GM10248 (cell line): Measurements from ENCODE around the gene PHGDH.

Experiments
- CTCF ChIA-PET: fragments of 300-600 bp; sonication (Branson Sonifier 250); formaldehyde crosslinking; extraction: SDS; loops from one replicate; lab custom pipeline; 2021; ENCODE audit warnings: antibody characterized with exemption; lab: Yijun Ruan, JAX
- POLR2A ChIA-PET: fragments of 350-650 bp; sonication (Branson Sonifier 250); formaldehyde crosslinking; extraction: SDS; loops from one replicate; lab custom pipeline; 2020; ENCODE audit warnings: antibody characterized with exemption; lab: Yijun Ruan, JAX
- DNase-seq: peaks from one replicate; pipeline ENCODE4 v3.0.0; 2012; ENCODE audit errors: extremely low spot score
- CTCF ChIP-seq: IDR thresholded peaks from 2 replicates; pipeline ENCODE4 v1.5.1; 2012; ENCODE audit warnings: mild to moderate bottlenecking, low read depth; ENCODE audit errors: extremely low read depth, missing control alignments, control extremely low read depth

Gene PHGDH

GRCh38 chr1:119725626-119726025 is 13.9 kb downstream of the PHGDH start:
- TF ChIP-seq CTCF, result no peak
- no peak for DNase-seq
- POLR2A ChIA-PET, result no interaction called here
- CTCF ChIA-PET, result no interaction called here

- POLR2A ChIA-PET, result no interaction called here
These were observed 16.3 kb downstream of the PHGDH start for GRCh38 chr1:119727991-119728390.

GRCh38 chr1:119729044-119729443 is 17.3 kb downstream of the PHGDH start:
- no peak for TF ChIP-seq CTCF
- POLR2A ChIA-PET, result no interaction called here
- no peak for DNase-seq
- CTCF ChIA-PET, result interaction anchor here (1.2 to 4.2 kb wide), 4 partner anchors 9 to 20 kb away, joined by 3 to 21 read pairs (median 4); no protein-coding TSS in a partner anchor

More at GRCh38 chr1:119727991-119728390, 16.3 kb downstream of the PHGDH start:
- DNase-seq, result no peak
- TF ChIP-seq CTCF, result no peak
- CTCF ChIA-PET, result interaction anchor here (1.2 to 4.2 kb wide), 5 partner anchors 10 to 81 kb away, joined by 3 to 21 read pairs (median 4); no protein-coding TSS in a partner anchor

- no peak for DNase-seq
- CTCF ChIA-PET, result interaction anchor here (0.8 to 1.8 kb wide), 3 partner anchors 12 to 56 kb away, joined by 3 to 5 read pairs (median 5); no protein-coding TSS in a partner anchor
- POLR2A ChIA-PET, result no interaction called here
- TF ChIP-seq CTCF, result no peak
These were observed 19.3 kb downstream of the PHGDH start for GRCh38 chr1:119731060-119731459.

- ChIA-PET CTCF (interaction anchor here (0.8 to 1.8 kb wide), 3 partner anchors 11 to 56 kb away, joined by 3 to 5 read pairs (median 5); no protein-coding TSS in a partner anchor), POLR2A (no interaction called here)
- TF ChIP-seq CTCF, result no peak
- DNase-seq, result no peak
These were observed 20.2 kb downstream of the PHGDH start for GRCh38 chr1:119731741-119732430.

GRCh38 chr1:119732465-119733168 is 20.9 kb downstream of the PHGDH start:
- POLR2A ChIA-PET, result interaction anchor here (0.6 kb wide), 1 partner anchor 686 kb away, joined by 4 read pairs; no protein-coding TSS in a partner anchor
- no peak for TF ChIP-seq CTCF
- no peak for DNase-seq
- CTCF ChIA-PET, result interaction anchor here (1.8 to 2.4 kb wide), 2 partner anchors 12 to 57 kb away, joined by 5 to 35 read pairs; no protein-coding TSS in a partner anchor
